ENCODE measurements around the gene FUNDC1.
"Not testable (repeated sequence)": the region's sequence is repeated elsewhere in the genome, so short reads cannot be mapped to it uniquely, and the experiment has no call there.

Gene FUNDC1

DNA sequence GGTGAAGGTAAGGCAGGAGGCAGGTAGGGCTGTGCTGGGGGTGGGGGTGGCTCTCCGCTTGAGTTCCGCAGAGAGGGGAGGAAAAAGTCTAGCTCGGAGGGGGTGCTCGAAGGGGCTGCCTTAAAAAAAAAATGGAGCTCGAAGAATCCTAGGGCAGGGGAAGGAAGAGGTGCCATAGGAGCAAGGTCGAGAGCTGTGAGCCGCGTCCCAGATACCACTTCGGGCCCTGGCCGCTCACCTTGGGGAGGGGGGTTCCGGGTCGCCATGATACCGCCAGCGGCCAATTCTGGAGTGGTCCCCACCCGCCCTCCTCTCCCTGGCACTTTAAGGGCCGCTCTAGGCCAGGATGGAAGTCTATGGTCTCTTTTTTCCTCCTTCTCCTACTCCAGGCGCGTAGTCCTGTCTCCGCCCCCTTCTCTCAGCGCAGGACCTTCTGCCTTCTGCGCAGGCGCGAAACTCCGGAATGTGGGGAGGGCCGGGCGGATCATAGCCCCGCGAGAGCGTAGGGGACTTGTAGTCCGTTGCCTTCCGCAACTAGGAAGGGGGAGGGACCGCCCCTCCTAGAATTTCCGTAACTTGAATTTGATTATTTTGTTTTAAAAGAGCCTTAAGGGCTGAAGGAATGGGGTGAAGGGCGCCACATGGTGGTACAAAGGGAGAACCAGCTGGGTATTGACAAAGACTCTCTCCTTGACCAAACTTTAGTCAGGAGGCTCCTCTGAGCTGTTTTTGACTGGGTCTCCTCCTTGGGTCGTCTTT lies at the start of gene FUNDC1:
TSS of gene FUNDC1 (minus strand) at position 293 of the 759 bp plus-strand sequence. CDS start at position 266, 27 bp downstream.
- DNase-seq (ENCODE audit: insufficient read length, low spot score): no peak
- TF ChIP-seq, protein P1, sequence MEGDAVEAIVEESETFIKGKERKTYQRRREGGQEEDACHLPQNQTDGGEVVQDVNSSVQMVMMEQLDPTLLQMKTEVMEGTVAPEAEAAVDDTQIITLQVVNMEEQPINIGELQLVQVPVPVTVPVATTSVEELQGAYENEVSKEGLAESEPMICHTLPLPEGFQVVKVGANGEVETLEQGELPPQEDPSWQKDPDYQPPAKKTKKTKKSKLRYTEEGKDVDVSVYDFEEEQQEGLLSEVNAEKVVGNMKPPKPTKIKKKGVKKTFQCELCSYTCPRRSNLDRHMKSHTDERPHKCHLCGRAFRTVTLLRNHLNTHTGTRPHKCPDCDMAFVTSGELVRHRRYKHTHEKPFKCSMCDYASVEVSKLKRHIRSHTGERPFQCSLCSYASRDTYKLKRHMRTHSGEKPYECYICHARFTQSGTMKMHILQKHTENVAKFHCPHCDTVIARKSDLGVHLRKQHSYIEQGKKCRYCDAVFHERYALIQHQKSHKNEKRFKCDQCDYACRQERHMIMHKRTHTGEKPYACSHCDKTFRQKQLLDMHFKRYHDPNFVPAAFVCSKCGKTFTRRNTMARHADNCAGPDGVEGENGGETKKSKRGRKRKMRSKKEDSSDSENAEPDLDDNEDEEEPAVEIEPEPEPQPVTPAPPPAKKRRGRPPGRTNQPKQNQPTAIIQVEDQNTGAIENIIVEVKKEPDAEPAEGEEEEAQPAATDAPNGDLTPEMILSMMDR (IDR thresholded peaks at IDR 0.05; ENCODE audit: insufficient read depth, missing control alignments): peak; percentile 14
- peak; percentile 84 for FAIRE-seq

- FAIRE-seq: no peak
- no peak for DNase-seq (ENCODE audit: insufficient read length, low spot score)
These were observed 43.2 kb upstream of the FUNDC1 start for GRCh38 chrX:44585866-44586265.

GRCh38 chrX:44580466-44580865 lies 37.8 kb upstream of the FUNDC1 start:
- DNase-seq (ENCODE audit: insufficient read length, low spot score): no peak
- FAIRE-seq: no peak
- TF ChIP-seq, protein P1 (IDR thresholded peaks at IDR 0.05; ENCODE audit: insufficient read depth, missing control alignments): no peak

More at GRCh38 chrX:44585866-44586265, 43.2 kb upstream of the FUNDC1 start:
- TF ChIP-seq, protein P1 (IDR thresholded peaks at IDR 0.05; ENCODE audit: insufficient read depth, missing control alignments): no peak

DNA sequence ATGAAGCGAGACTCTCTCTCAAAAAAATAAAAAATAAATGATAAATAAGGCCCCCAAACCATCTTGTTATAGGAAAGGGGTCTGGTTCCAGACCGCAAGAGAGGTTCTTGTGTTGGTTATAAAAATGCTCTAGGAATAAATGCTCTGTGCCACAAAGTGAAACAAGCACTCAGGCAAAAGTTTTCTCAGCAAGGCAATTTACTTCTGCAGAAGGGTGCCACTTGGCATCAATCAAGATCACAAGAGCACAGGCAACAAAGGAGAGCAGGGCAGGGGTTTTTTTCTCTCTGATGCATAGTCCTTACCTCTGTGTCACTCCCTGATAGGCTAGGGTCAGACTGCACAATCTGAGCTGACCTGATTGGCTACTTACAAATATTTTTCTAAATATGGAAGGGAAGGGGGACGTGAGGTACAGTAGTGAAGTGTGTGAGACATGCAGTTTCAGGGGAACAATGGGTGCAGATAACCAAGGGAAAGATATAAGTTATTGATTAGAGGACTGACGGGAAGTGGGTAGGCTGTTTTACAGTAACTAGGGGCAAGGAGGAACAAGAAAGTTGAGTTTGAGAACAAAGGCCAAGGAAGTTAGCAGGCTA lies 29.8 kb upstream of the FUNDC1 start:
- TF ChIP-seq, protein P1 (IDR thresholded peaks at IDR 0.05; ENCODE audit: insufficient read depth, missing control alignments): no peak
- DNase-seq (ENCODE audit: insufficient read length, low spot score) (no peak), FAIRE-seq (no peak)

- FAIRE-seq: no peak
- TF ChIP-seq, protein P1 (IDR thresholded peaks at IDR 0.05; ENCODE audit: insufficient read depth, missing control alignments): no peak
- DNase-seq (ENCODE audit: insufficient read length, low spot score): no peak
These were observed 27.9 kb upstream of the FUNDC1 start for GRCh38 chrX:44570522-44570921.

GRCh38 chrX:44569122-44569521 lies 26.5 kb upstream of the FUNDC1 start:
- DNase-seq (ENCODE audit: insufficient read length, low spot score): no peak
- TF ChIP-seq, protein P1 (IDR thresholded peaks at IDR 0.05; ENCODE audit: insufficient read depth, missing control alignments): no peak
- FAIRE-seq: no peak

GRCh38 chrX:44568196-44568595 lies 25.5 kb upstream of the FUNDC1 start:
- DNase-seq (ENCODE audit: insufficient read length, low spot score) (no peak), FAIRE-seq (no peak)
- TF ChIP-seq, protein P1 (IDR thresholded peaks at IDR 0.05; ENCODE audit: insufficient read depth, missing control alignments): no peak

DNA sequence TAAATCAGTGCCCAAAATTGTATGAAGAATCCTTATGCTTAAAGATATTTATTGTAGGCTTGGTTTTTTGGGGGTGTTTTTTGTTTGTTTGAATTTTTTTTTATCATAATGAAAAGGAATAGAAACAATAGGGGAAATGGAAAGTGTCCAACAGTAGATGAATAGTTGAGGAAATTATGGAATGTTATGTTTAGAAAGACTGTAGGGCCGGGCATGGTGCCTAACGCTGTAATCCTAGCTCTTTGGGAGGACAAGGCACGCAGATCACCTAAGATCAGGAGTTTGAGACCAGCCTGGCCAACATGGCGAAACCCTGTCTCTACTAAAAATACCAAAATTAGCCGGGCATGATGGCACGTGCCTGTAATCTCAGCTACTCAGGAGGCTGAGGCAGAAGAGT lies 19.2 kb upstream of the FUNDC1 start:
- FAIRE-seq: not testable (repeated sequence)

More for the DNA sequence above, 19.2 kb upstream of the FUNDC1 start:
- DNase-seq (ENCODE audit: insufficient read length, low spot score): not testable (repeated sequence)

Data from D721Med (cell line).